GF-D8 (cell line): ENCODE measurements around the gene RAB3A.
"Not testable (repeated sequence)": the region's sequence is repeated elsewhere in the genome, so short reads cannot be mapped to it uniquely, and the experiment has no call there.

Source experiments
- DNase-seq: peaks from one replicate; lab custom pipeline; 2025; lab: John Stamatoyannopoulos, UW

The RAB3A gene

DNA sequence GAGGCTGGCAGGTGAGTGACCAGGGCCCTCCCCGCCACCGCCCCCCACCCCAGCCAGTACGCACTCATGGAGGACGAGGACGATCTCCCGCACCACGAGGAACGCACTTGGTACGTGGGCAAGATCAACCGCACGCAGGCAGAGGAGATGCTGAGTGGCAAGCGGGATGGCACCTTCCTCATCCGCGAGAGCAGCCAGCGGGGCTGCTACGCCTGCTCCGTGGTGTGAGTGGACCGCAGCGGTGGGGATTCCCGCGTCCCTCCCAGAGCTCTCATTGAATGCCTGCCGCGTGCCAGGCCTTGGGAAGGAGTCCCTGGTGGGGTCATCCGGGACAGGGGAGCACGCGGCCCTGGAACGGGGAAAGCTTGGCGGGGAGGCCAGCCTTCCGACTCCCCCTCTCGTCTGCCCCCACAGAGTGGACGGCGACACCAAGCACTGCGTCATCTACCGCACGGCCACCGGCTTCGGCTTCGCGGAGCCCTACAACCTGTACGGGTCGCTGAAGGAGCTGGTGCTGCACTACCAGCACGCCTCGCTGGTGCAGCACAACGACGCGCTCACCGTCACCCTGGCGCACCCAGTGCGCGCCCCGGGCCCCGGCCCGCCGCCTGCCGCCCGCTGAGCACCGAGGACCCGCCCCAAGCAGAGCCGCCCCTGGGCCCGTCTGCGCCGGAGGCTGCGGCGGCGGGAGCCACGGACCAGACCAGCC, 35.0 kb downstream of the RAB3A start:
- DNase-seq: no peak

DNA sequence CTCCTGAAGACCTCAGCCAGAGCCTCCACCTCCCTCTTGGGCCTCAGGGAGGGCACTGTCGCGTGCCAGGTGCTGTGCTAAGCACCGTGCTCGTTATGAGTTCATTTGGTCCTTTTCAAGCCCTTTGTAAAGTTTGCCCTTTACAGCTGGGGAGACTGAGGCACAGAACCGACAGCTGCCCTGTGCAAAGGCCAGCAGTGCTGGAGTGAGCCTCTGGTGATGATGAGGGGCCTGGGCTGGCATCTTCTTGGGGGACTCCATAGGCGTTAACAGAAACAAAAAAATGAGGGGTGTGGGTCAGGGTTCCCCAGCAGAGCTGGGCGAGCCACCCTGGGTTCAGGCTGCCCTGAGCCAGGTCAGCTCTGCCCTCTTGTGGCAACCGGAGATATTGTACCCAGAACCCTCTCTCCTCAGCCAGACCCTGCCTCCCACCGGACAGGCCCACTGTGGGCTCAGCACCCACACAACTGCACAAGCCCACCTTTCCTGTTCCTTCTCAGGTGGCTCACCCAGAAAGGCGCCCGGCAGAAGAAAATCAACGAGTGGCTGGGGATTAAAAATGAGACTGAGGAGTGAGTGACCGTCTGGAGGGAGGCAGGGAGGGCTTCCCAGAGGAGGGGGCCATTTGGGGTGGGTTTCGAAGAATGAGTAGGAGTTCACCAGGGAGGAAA, 35.7 kb downstream of the RAB3A start:
- DNase-seq: no peak

DNA sequence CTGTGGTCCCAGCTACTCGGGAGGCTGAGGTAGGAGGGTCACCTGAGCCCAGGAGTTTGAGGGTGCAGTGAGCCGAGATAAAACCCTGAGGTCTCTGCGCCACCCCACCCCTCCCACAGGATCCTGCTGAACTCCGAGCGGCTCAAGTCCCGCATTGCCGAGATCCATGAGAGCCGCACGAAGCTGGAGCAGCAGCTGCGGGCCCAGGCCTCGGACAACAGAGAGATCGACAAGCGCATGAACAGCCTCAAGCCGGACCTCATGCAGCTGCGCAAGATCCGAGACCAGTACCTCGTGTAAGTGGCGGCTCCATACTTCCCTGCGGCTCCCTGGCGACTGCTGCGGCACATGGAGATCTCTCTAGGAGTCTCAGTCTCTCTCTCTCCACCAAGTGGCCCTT, 36.8 kb downstream of the RAB3A start:
- no peak for DNase-seq

DNA sequence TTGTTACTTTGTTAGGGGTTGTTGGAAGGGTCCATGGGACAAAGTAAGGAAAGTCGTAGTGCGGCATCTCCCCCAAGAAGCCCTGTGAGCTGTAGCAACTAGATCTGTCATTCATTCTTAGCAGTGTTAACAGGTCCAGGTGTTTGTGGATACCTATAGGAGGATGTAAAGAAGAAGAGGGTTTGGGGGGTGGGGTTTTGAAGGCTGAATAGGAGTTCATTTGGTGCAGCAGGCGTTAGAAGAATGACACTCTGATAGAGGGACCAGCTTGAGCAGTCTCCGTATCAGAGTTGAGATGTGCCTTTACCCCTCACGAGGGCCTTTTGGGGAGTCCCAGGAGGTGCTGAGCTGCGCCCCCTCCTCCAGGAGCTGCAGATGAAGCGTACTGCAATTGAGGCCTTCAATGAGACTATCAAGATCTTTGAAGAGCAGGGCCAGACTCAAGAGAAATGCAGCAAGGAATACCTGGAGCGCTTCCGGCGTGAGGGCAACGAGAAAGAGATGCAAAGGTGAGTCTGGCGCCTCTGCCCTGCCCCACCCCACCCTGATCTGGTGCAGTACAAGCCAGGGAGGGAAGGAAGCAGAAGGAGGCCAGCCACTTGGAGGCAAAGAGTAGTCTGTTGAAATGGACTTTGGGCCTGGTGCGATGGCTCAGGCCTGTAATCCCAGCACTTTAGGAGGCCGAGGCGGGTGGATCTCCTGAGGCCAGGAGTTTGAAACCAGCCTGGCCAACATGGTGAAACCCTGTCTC, 37.9 kb downstream of the RAB3A start:
- no peak for DNase-seq

DNA sequence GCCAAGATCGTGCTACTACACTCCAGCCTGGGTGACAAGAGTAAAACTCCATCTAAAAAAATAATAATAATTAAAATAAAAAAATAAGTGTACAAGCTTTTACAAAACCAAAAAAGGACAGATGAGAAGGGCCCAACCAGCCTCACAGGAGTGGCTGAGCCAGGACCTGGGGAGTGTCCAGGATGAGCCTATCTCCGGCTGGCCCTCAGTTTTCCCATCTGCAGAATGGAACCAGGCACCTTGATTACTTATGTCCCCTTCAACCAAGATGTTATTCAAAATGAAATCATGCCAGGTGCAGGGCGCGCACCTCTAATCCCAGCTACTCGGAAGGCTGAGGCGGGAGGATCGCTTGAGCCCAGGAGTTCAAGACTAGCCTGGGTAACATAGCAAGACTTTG, 39.8 kb downstream of the RAB3A start:
- no peak for DNase-seq

DNA sequence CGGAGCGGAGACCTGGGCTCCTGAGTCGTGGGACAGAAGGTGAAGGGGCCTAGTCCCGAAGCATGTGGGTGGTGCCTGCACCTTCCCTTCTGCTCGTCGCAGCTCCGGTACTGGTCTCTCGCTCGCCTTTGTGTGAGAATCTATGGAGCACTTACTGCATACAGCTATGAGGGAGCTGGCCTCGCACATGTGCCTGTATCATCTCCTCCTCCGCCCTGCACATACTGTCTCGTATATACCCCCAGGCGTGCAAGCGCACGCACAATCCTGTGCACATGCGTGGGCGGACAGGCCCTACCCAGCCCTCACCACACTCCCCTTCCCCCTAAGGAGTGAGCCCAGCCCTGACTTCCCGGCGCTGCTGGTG, 42.2 kb downstream of the RAB3A start:
- no peak for DNase-seq

DNA sequence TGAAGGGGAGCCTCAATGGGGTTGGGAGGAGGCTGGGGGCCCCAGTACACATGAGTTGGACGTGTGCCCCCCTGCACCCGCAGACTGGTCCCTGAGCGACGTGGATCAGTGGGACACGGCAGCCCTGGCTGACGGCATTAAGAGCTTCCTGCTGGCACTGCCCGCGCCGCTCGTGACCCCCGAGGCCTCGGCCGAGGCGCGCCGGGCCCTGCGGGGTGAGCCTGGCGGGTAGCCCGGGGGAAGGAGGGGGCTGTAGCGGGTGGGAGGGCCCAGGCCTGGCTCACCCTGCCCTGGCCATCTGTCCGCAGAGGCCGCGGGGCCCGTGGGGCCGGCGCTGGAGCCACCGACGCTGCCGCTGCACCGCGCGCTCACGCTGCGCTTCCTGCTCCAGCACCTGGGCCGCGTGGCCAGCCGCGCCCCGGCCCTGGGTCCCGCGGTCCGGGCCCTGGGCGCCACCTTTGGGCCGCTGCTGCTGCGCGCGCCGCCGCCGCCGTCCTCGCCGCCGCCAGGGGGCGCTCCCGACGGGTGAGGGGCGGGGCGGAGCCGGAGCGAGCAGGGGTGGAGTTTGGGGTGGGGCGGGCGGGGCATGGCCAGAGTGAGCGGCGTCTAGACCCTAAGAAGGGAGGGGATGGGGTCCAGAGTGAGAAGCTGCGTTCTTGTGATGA, 42.7 kb downstream of the RAB3A start:
- peak; percentile 20 for DNase-seq

DNA sequence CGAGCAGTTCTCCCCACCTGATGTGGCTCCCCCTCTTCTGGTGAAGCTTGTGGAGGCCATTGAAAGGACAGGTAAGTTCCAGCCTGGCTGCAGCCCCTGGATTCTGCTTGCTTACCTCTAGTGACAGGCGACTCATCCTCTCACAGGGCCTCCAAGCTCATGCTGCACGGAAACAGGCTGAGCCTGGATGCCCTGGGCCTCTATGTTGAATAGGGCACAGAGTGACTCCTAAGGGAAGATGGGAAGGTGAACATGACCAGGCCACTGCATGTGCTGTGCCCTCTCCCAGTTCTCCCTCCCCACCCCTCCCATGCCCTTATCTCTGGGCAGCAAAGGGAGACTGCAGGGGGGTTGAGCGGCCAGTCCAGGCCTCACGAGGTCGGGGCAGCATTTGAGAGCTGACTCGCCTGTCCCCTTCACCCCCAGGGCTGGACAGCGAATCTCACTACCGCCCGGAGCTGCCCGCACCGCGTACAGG, 43.3 kb downstream of the RAB3A start:
- DNase-seq: no peak

DNA sequence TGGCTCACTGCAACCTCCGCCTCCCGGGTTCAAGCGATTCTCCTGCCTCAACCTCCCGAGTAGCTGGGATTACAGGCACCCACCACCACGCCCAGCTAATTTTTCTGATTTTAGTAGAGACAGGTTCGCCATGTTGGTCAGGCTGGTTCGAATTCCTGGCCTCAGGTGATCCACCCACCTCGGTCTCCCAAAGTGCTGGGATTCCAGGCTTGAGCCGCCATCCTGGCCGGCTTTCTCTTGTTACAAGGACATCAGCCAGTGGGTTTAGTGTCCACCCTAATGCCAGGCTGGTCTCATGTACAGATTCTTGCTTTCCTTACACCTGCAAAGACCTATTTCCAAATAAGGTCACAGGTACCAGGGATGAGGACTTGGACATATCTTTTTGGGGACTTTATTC, 44.0 kb downstream of the RAB3A start:
- DNase-seq: no peak

DNA sequence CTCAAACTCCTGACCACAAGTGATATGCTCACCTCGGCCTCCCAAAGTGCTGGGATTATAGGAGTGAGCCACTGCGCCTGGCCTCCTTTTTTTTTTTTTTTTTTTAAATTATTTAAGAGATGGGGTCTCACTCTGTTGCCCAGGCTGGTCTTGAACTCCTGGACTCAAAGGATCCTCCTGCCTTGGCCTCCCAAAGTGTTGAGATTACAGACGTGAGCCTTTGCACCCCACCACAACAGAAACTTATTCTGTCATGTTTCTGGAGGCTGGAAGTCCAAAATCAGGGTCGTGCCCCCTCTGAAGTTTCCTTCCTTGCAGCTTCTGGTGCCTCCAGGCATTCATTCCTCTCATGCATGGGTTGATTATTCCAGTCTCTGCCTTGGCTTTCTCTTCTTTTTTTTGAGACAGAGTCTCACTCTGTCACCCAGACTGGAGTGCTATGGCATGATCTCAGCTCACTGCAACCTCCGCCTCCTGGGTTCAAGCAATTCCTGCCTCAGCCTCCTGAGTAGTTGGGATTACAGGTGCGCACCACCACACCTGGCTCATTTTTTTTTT, 44.7 kb downstream of the RAB3A start:
- DNase-seq: not testable (repeated sequence)

DNA sequence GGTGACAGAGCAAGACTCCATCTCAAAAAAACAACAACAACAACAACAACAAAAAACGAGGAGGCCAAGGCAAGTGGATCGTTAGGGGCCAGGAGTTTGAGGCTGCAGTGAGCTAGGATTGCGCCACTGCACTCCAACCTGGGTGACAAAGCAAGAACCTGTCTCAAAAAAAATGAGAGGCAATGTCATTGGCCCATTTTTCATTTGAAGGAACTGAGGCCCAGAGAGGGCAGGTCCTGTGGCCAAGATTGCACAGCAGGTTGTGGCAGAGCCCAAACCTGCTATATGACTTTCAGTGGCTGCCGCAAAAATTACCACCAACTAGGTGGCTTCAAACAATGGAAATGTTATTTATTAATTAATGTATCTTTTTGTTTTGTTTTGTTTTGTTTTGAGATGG, 45.4 kb downstream of the RAB3A start:
- DNase-seq: no peak

DNA sequence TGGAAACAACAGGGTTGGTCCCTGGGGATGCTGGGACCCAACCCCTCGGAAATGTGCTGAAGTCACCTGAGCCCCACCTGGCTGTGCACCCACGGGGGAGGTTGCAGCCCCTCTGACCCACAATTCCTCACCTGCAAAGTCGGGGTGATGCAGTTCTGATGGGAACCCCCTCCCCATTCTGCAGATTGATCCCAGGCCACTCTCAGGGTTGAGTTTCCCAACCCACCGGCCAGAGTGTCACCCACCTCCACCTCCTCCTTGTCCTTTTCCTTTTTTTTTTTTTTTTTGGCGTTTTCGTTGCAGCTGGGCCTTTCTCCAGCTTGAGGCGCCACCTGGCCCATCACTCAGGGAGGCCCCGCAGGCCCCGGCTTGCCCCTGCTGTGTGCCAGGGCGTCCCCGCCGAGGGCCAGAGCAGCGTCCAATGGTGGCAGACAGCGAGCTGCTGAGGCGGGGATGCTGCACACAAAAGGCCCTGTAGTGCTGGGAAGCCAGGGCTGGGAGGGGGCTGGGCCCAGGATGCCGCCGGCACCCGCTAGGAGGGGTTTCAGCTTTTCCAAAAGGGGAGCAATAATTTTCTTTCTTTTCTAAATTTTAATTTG, 46.3 kb downstream of the RAB3A start:
- no peak for DNase-seq

DNA sequence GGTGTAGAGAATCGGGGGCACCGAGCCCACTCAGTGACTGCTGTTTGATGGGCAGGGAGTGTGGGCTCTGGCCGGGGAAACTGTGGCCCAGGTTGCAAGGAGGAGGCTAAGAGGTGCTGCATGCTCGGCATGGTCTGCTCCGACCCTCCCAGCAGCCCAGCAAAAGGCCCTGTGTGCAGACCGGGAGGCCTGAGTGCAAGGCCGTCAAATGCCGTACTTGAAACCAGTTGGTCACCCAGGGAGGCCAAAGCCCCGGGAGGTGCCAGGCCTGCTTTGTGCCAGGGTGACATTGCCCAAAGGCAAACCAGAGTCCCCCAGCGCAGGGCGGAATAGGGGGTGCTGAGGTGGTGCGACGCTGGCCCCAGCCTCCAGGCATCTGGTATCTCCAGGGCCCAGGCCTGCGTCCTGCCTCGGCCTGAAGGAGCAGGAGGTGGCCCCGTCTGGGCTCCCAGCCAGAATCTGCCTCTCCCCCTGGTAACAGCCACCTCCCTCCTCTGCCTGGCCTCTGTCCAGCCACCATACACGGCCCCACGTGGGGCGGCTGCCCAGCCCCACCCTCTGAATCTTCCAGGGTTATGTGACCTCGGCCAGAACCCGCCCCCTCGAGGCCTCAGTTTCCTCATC, 46.9 kb downstream of the RAB3A start:
- no peak for DNase-seq

DNA sequence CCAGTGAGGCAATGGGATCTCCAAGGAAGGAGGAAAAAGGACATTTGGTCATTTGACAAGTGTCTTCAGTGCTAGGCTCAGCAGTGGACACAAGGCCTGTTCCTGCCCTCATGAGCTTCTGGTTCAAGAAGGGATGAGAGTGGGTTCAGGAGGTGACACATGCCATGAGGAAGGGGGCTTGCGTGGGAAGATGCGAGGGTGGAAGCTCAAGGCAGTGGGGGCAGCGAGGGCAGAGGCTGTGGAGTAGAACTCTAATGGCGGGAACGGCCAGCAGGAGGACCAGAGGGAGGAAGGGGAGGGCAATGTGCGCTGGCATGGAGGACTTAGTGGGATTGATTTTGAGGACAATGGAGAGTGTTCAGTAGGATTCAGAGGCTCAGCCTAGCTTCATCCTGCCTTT, 47.6 kb downstream of the RAB3A start:
- no peak for DNase-seq

DNA sequence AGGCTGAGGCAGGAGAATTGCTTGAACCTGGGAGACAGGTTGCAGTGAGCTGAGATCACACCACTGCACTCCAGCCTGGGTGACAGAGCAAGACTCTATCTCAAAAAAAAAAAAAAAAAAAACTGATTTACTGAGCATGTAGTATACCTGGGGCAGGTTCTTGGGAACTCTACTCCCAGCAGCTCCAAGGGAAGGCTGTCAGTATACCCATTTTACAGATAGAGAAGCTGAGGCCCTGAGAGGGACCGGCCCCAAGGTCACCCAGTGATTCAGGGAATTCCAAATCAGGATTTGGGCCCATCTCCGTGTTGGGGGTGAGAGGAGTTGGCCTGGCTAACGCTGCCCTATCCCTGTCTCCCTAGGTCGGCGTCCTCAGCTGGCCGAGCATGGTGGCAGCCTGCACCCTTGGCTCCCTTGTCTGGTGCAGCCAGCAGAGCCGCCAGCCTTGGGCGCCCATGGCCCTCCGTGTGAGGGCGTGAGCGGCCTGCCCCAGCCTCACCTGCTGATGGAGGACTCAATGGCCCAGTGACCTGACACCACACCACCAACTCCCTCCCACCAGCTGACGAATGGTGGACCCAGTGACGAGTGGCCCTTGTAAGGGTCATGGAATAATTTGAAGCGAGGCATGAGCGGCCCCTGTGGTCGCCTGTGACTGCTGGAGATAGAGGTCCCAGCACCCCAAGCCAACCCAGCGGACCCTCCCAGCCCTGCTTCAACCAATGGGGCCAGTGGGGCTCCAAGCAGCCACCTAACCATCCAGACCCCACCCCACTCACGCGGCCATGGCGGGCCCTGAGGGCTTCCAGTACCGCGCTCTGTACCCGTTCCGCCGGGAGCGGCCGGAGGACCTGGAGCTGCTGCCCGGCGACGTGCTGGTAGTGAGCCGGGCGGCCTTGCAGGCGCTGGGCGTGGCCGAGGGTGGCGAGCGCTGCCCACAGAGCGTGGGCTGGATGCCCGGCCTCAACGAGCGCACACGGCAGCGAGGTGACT, 48.5 kb downstream of the RAB3A start:
- no peak for DNase-seq

DNA sequence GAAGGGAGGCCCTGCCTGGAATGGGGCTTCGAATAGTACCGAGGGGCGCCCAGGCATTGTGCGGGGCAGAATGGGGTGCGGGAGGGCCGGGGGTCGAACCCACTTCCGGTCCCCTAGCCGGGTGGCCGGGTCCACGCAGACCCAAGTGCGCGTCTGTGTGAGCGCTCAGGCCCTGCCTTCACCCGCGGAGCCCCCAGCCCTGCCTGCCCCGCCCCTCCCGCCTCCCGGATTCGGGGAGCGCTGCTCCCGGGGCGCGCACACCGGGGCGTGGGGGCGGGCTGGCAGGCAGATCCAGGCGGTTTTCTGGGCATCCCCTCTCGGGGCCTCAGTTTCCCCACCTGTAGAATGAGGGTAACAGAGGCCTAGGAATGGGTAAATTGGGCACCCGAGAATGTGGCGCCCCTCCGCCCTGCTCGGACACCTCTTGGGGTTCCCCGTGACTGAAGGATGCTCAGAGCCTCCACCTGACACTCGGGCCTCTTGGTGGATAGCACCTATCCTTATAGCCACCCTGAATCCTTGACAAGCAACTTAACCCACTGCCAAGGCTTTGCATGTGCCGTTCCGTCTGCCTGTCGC, 50.2 kb downstream of the RAB3A start:
- DNase-seq: no peak

DNA sequence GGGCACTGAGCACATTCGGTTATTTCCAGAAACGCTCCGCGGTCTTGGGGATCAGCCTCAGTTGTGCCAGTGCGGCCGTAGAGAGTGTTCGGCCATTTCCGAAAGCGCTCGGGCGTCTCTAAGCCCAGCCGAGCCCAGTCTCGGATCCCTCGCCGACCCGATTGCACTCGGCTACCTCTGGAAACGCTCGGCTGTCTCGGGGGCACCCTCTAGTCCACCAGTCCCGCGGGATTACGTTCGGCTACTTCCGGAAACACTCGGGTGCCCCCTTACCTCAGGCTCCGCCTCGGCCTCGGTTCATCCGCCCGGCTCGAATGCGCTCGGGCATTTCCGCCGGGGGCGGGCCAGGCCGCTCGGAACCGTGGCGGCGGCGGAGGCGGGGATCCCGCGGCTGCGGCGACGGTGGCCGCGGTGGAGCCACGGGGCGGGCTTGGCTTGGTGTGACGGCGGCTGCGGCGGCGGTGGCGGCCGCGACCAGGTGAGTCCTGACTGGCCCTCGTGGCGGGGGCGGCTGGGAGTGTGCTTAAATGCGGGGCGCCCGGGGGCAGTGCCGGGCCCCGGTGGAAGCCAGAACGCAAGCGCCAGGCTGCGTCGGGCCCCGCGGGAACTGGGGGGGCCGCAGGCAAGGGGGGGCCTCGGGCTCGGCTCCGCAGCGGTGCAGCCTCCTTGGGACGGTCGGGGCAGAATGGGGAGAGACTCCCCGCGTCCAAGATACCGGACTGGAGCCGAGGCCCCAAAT, 50.9 kb downstream of the RAB3A start, which contains the start of gene PIK3R2:
Gene PIK3R2, plus strand, starts transcription at position 347 of the 739 bp plus-strand sequence. CDS start 2,717 bp downstream, outside the sequence.
- DNase-seq: peak; percentile 88

DNA sequence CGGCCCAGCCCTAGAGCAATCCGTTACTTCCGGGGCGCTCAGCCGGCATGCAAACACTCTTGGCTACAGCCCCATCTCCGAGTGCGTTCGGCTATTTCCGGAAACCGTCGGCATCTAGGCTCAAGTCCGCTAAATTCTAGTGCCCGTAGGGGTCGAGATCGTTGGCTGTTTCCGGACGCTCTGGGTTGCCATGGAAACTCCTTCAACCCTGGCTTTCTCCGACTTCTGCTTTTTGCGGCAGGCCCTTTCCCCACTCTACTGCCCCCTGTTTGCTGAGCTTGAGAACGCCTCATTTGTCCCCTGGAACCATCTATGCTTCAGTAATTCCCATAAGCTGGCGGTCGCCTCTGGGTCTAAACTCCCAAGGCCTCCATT, 51.4 kb downstream of the RAB3A start:
- peak; percentile 98 for DNase-seq
